IMR-90 (cell line): Measurements from ENCODE around the gene SLC25A41.

Source experiments
- BHLHE40 ChIP-seq: fragments of 150-350 bp; IDR thresholded peaks from 2 replicates; pipeline ENCODE4 v1.6.1; 2016; ENCODE audit warnings: mild to moderate bottlenecking, low read depth, low read length
- CEBPB ChIP-seq: IDR thresholded peaks from 2 replicates; pipeline ENCODE4 v1.6.1; 2012; ENCODE audit warnings: low read depth, low read length, improper control_type of control experiment
- CTCF ChIP-seq: conservative IDR thresholded peaks from 2 replicates; pipeline ENCODE4 v1.5.1; 2012; ENCODE audit warnings: mild to moderate bottlenecking, low read depth, low read length, improper control_type of control experiment
- ELK1 ChIP-seq: fragments of 150-350 bp; IDR thresholded peaks from 2 replicates; pipeline ENCODE4 v1.6.1; 2016; ENCODE audit warnings: low read depth, mild to moderate bottlenecking, low read length, moderate library complexity, borderline replicate concordance
- NFE2L2 ChIP-seq: fragments of 150-350 bp; IDR thresholded peaks from 2 replicates; pipeline ENCODE4 v1.6.1; 2016; ENCODE audit warnings: low read depth, mild to moderate bottlenecking, low read length
- POLR2A ChIP-seq: IDR thresholded peaks from 2 replicates; pipeline ENCODE4 v1.6.1; 2012; ENCODE audit warnings: mild to moderate bottlenecking, low read depth, low read length
- RAD21 ChIP-seq: IDR thresholded peaks from 2 replicates; pipeline ENCODE4 v1.6.1; 2012; ENCODE audit warnings: low read length, improper control_type of control experiment
- SMC3 ChIP-seq: fragments of 150-350 bp; IDR thresholded peaks from 2 replicates; pipeline ENCODE4 v1.6.1; 2016; ENCODE audit warnings: low read depth, mild to moderate bottlenecking, antibody characterized with exemption, low read length, moderate library complexity

GRCh38 chr19:6478815-6479214 lies 45.3 kb upstream of the SLC25A41 start:
- TF ChIP-seq ELK1 (no peak), CTCF (no peak), POLR2A (no peak), SMC3 (no peak), BHLHE40 (no peak), RAD21 (no peak), CEBPB (no peak), NFE2L2 (no peak)
